ENCODE data around the gene MPPED1.

MPPED1 gene

GRCh38 chr22:43411869-43412807 lies at the start of gene MPPED1:
TSS of gene MPPED1 (plus strand) at chr22:43412014. CDS start at chr22:43424986, 12,972 bp downstream.
- Mint-ChIP-seq H3K36me3 (no peaks in the 10 kb centered on the region), H3K27ac (no peak within 1 kb of the TSS), H3K4me1 (no peaks in the 10 kb centered on the region), H3K4me3 (no peak within 1 kb of the TSS), H3K9me3 (no peaks in the 10 kb centered on the region)
- DNase-seq (ENCODE audit: low spot score in 2 of 2) (no peak), ATAC-seq (no peak)

- no peaks in the 10 kb centered on the region for H3K9me3 Mint-ChIP-seq
- no peaks in the 10 kb centered on the region for H3K4me1 Mint-ChIP-seq
- H3K27ac Mint-ChIP-seq: no peak overlapping the region
- H3K36me3 Mint-ChIP-seq: no peaks in the 10 kb centered on the region
- no peak for ATAC-seq
- H3K4me3 Mint-ChIP-seq: no peak overlapping the region
- no peak for DNase-seq (ENCODE audit: low spot score in 2 of 2)
Observed at GRCh38 chr22:43363315-43364168, 48.3 kb upstream of the MPPED1 start.

GRCh38 chr22:43364169-43364435 lies 47.7 kb upstream of the MPPED1 start:
- DNase-seq (ENCODE audit: low spot score in 2 of 2): no peak
- no peaks in the 10 kb centered on the region for H3K4me1 Mint-ChIP-seq
- H3K4me3 Mint-ChIP-seq: no peak overlapping the region
- ATAC-seq: no peak
- no peaks in the 10 kb centered on the region for H3K9me3 Mint-ChIP-seq
- no peak overlapping the region for H3K27ac Mint-ChIP-seq
- no peaks in the 10 kb centered on the region for H3K36me3 Mint-ChIP-seq

- no peak overlapping the region for H3K27ac Mint-ChIP-seq
- H3K9me3 Mint-ChIP-seq: no peaks in the 10 kb centered on the region
- no peaks in the 10 kb centered on the region for H3K36me3 Mint-ChIP-seq
- no peak for DNase-seq (ENCODE audit: low spot score in 2 of 2)
- ATAC-seq: no peak
- no peaks in the 10 kb centered on the region for H3K4me1 Mint-ChIP-seq
- no peak overlapping the region for H3K4me3 Mint-ChIP-seq
Observed at GRCh38 chr22:43365715-43366440, 45.9 kb upstream of the MPPED1 start.

- peaks cover 5% of the 10 kb centered on the region for H3K9me3 Mint-ChIP-seq
- ATAC-seq: no peak
- no peaks in the 10 kb centered on the region for H3K36me3 Mint-ChIP-seq
- no peaks in the 10 kb centered on the region for H3K4me1 Mint-ChIP-seq
- no peak for DNase-seq (ENCODE audit: low spot score in 2 of 2)
- no peak overlapping the region for H3K4me3 Mint-ChIP-seq
- H3K27ac Mint-ChIP-seq: no peak overlapping the region
Observed at GRCh38 chr22:43370036-43370435, 41.8 kb upstream of the MPPED1 start.

GRCh38 chr22:43375951-43376455 lies 35.8 kb upstream of the MPPED1 start:
- peaks cover 5% of the 10 kb centered on the region for H3K9me3 Mint-ChIP-seq
- no peak for DNase-seq (ENCODE audit: low spot score in 2 of 2)
- H3K36me3 Mint-ChIP-seq: no peaks in the 10 kb centered on the region
- peak; percentile 43 for ATAC-seq
- H3K4me3 Mint-ChIP-seq: no peak overlapping the region
- H3K4me1 Mint-ChIP-seq: peaks cover 27% of the 10 kb centered on the region
- no peak overlapping the region for H3K27ac Mint-ChIP-seq

- Mint-ChIP-seq H3K36me3 (no peaks in the 10 kb centered on the region), H3K9me3 (peaks cover 5% of the 10 kb centered on the region), H3K4me3 (peak overlapping the region; percentile 33), H3K27ac (no peak overlapping the region), H3K4me1 (peaks cover 33% of the 10 kb centered on the region)
- peak; percentile 94 for ATAC-seq
- peak; percentile 23 to 84 for DNase-seq (ENCODE audit: low spot score in 2 of 2)
Observed at GRCh38 chr22:43376765-43377547, 34.9 kb upstream of the MPPED1 start.

GRCh38 chr22:43377548-43377895 lies 34.3 kb upstream of the MPPED1 start:
- no peak overlapping the region for H3K27ac Mint-ChIP-seq

GRCh38 chr22:43377896-43378704 lies 33.7 kb upstream of the MPPED1 start:
- peaks cover 33% of the 10 kb centered on the region for H3K4me1 Mint-ChIP-seq
- peak overlapping the region; percentile 33 for H3K4me3 Mint-ChIP-seq
- peak in 1 of 2 donors; percentile 58 for DNase-seq (ENCODE audit: low spot score in 2 of 2)

More at GRCh38 chr22:43377548-43377895, 34.3 kb upstream of the MPPED1 start:
- Mint-ChIP-seq H3K4me1 (peaks cover 33% of the 10 kb centered on the region), H3K36me3 (no peaks in the 10 kb centered on the region), H3K9me3 (peaks cover 5% of the 10 kb centered on the region), H3K4me3 (peak overlapping the region; percentile 33)
- ATAC-seq (no peak), DNase-seq (ENCODE audit: low spot score in 2 of 2) (no peak)

GRCh38 chr22:43381693-43382092 lies 30.1 kb upstream of the MPPED1 start:
- Mint-ChIP-seq H3K27ac (no peak overlapping the region), H3K4me3 (no peak overlapping the region), H3K36me3 (no peaks in the 10 kb centered on the region), H3K9me3 (no peaks in the 10 kb centered on the region), H3K4me1 (peaks cover 29% of the 10 kb centered on the region)
- DNase-seq (ENCODE audit: low spot score in 2 of 2) (no peak), ATAC-seq (peak; percentile 55)

More at GRCh38 chr22:43377896-43378704, 33.7 kb upstream of the MPPED1 start:
- no peak for ATAC-seq
- Mint-ChIP-seq H3K9me3 (peaks cover 5% of the 10 kb centered on the region), H3K36me3 (no peaks in the 10 kb centered on the region), H3K27ac (no peak overlapping the region)

- H3K4me3 Mint-ChIP-seq: no peak overlapping the region
- H3K27ac Mint-ChIP-seq: no peak overlapping the region
- peaks cover 13% of the 10 kb centered on the region for H3K4me1 Mint-ChIP-seq
- DNase-seq (ENCODE audit: low spot score in 2 of 2) (no peak), ATAC-seq (no peak)
- H3K9me3 Mint-ChIP-seq: no peaks in the 10 kb centered on the region
- no peaks in the 10 kb centered on the region for H3K36me3 Mint-ChIP-seq
Observed at GRCh38 chr22:43384863-43385262, 27.0 kb upstream of the MPPED1 start.

- Mint-ChIP-seq H3K4me3 (no peak overlapping the region), H3K36me3 (no peaks in the 10 kb centered on the region), H3K4me1 (peaks cover 13% of the 10 kb centered on the region), H3K27ac (no peak overlapping the region), H3K9me3 (no peaks in the 10 kb centered on the region)
- DNase-seq (ENCODE audit: low spot score in 2 of 2) (peak; percentile 55 to 83), ATAC-seq (peak; percentile 87)
Observed at GRCh38 chr22:43385770-43386641, 25.8 kb upstream of the MPPED1 start.

- DNase-seq (ENCODE audit: low spot score in 2 of 2) (no peak), ATAC-seq (no peak)
- Mint-ChIP-seq H3K4me3 (no peak overlapping the region), H3K4me1 (peaks cover 7% of the 10 kb centered on the region), H3K9me3 (no peaks in the 10 kb centered on the region), H3K27ac (no peak overlapping the region), H3K36me3 (no peaks in the 10 kb centered on the region)
Observed at GRCh38 chr22:43387815-43388214, 24.0 kb upstream of the MPPED1 start.

Measured in stimulated activated effector memory CD8-positive, alpha-beta T cell treated with anti-CD3 and anti-CD28 coated beads, Interleukin-12 subunit alpha, Interleukin-12 subunit beta, amount 100 ng/mL, for 72 hours (primary cell).